Hematopoietic multipotent progenitor cell treated with erythropoietin and hydrocortisone succinate and interleukin-3 and kit ligand, for 15 days (in vitro differentiated cells): Measurements from ENCODE around the gene C12orf42.

Source experiments
- DNase-seq: peaks from one replicate; pipeline ENCODE4 v3.0.0-alpha.2; 2015; ENCODE audit warnings: low spot score

Gene C12orf42

GRCh38 chr12:103495469-103496456 lies at the start of gene C12orf42:
Gene C12orf42, minus strand, starts transcription at chr12:103495968. Its CDS starts 17,542 bp downstream, at chr12:103478426.
- DNase-seq, result no peak

GRCh38 chr12:103542078-103542477 lies 46.3 kb upstream of the C12orf42 start:
- no peak for DNase-seq

GRCh38 chr12:103540319-103540718 lies 44.6 kb upstream of the C12orf42 start:
- DNase-seq, result no peak

- no peak for DNase-seq
These were observed 42.6 kb upstream of the C12orf42 start for GRCh38 chr12:103538397-103538796.

GRCh38 chr12:103530307-103531066 lies 34.7 kb upstream of the C12orf42 start:
- no peak for DNase-seq

GRCh38 chr12:103529306-103529705 lies 33.5 kb upstream of the C12orf42 start:
- DNase-seq, result no peak

GRCh38 chr12:103524238-103524875 lies 28.6 kb upstream of the C12orf42 start:
- no peak for DNase-seq

- no peak for DNase-seq
These were observed 28.0 kb upstream of the C12orf42 start for GRCh38 chr12:103523771-103524170.

GRCh38 chr12:103520686-103521215 lies 25.0 kb upstream of the C12orf42 start:
- no peak for DNase-seq

- DNase-seq, result no peak
These were observed 23.9 kb upstream of the C12orf42 start for GRCh38 chr12:103519632-103520031.

- DNase-seq, result no peak
These were observed 23.1 kb upstream of the C12orf42 start for GRCh38 chr12:103518899-103519298.

- DNase-seq, result no peak
These were observed 21.4 kb upstream of the C12orf42 start for GRCh38 chr12:103517161-103517560.

GRCh38 chr12:103515341-103515740 lies 19.6 kb upstream of the C12orf42 start:
- no peak for DNase-seq

- no peak for DNase-seq
These were observed 18.1 kb upstream of the C12orf42 start for GRCh38 chr12:103513875-103514274.

- no peak for DNase-seq
These were observed 9.8 kb upstream of the C12orf42 start for GRCh38 chr12:103505371-103506236.

- no peak for DNase-seq
These were observed 8.8 kb upstream of the C12orf42 start for GRCh38 chr12:103504606-103505005.

- DNase-seq, result no peak
These were observed 8.0 kb upstream of the C12orf42 start for GRCh38 chr12:103503546-103504480.

- DNase-seq, result no peak
These were observed 5.7 kb upstream of the C12orf42 start for GRCh38 chr12:103501447-103501846.

GRCh38 chr12:103499571-103499970 lies 3.8 kb upstream of the C12orf42 start:
- DNase-seq, result no peak

GRCh38 chr12:103498990-103499389 lies 3.2 kb upstream of the C12orf42 start:
- DNase-seq, result no peak
